HG03108 (cell line): Measurements from ENCODE around the gene DOK7.
"Not testable (repeated sequence)": the region's sequence is repeated elsewhere in the genome, so short reads cannot be mapped to it uniquely, and the experiment has no call there.

ENCODE experiments used
- ATAC-seq: cut with Tn5 transposase; IDR thresholded peaks from one replicate; pipeline ENCODE4 v1.9.1; 2021; ENCODE audit warnings: moderate library complexity; ENCODE audit not compliant: unreplicated experiment

DOK7 gene

GRCh38 chr4:3501126-3501824, 38.2 kb downstream of the DOK7 start:
- ATAC-seq, result no peak

- no peak for ATAC-seq
Observed at GRCh38 chr4:3501825-3502425, 38.8 kb downstream of the DOK7 start.

GRCh38 chr4:3502941-3503936, 40.1 kb downstream of the DOK7 start:
- ATAC-seq, result no peak

- ATAC-seq, result no peak
Observed at GRCh38 chr4:3505231-3505630, 42.1 kb downstream of the DOK7 start.

- ATAC-seq, result no peak
Observed at GRCh38 chr4:3508542-3508941, 45.4 kb downstream of the DOK7 start.

GRCh38 chr4:3510481-3510880, 47.4 kb downstream of the DOK7 start:
- ATAC-seq, result no peak

- ATAC-seq, result no peak
Observed at GRCh38 chr4:3511187-3511586, 48.1 kb downstream of the DOK7 start.

- ATAC-seq, result not testable (repeated sequence)
Observed at GRCh38 chr4:3511601-3512000, 48.5 kb downstream of the DOK7 start.

GRCh38 chr4:3512279-3512678, 49.2 kb downstream of the DOK7 start:
- ATAC-seq, result no peak

- no peak for ATAC-seq
Observed at GRCh38 chr4:3512719-3513118, 49.6 kb downstream of the DOK7 start.

GRCh38 chr4:3513807-3514206, 50.7 kb downstream of the DOK7 start:
- no peak for ATAC-seq

- no peak for ATAC-seq
Observed at GRCh38 chr4:3514221-3514780, 51.2 kb downstream of the DOK7 start.

- no peak for ATAC-seq
Observed at GRCh38 chr4:3514806-3515501, 51.8 kb downstream of the DOK7 start.

- no peak for ATAC-seq
Observed at GRCh38 chr4:3515646-3516045, 52.5 kb downstream of the DOK7 start.

GRCh38 chr4:3516061-3516835, 53.1 kb downstream of the DOK7 start:
- ATAC-seq, result no peak

- no peak for ATAC-seq
Observed at GRCh38 chr4:3516836-3517730, 54.0 kb downstream of the DOK7 start.

GRCh38 chr4:3517731-3518510, 54.8 kb downstream of the DOK7 start:
- no peak for ATAC-seq

- no peak for ATAC-seq
Observed at GRCh38 chr4:3518511-3518880, 55.4 kb downstream of the DOK7 start.
